Hematopoietic multipotent progenitor cell treated with erythropoietin and hydrocortisone succinate and interleukin-3 and kit ligand, for 6 days (in vitro differentiated cells): ENCODE data around the gene TSHR.
A peak's percentile ranks its signal among the peaks of the same experiment; 100 is the strongest.
"Not testable (repeated sequence)": the region's sequence is repeated elsewhere in the genome, so short reads cannot be mapped to it uniquely, and the experiment has no call there.

Source experiments
- DNase-seq: peaks from one replicate; pipeline ENCODE4 v3.0.0-alpha.2; 2015

The TSHR gene

GRCh38 chr14:81004575-81004974 lies 49.2 kb downstream of the TSHR start:
- no peak for DNase-seq

DNA sequence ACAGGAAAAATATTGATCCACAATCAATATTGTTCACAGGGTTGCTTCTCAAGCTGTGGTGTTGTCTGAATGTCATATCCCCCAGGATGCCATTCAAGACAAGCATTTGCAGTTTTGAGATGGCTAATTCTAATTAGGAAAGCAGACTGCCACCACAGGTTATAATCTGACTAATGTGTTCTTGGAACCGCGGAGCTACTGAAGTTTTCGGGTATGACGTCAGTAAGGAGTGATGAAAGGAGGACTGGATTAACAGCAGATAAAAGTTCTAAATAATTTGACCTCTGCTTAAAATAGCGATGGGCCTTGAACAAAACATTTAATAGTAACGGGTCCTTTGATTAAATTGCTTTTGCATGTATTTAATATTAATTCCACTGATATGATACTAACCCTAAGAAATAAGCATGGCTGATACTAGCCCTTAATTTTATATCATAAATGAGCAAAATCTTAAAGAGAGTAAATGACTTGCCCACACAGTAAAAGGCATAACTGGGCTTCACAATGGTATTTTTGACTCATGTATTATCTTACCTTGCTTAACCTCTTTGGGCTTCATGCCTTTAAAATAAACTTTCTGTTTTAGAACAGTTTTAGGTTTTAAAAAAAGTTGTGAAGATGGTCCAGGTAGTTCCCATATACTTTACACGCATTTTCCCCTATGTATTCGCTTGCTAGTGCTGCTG lies 50.3 kb downstream of the TSHR start:
- no peak for DNase-seq

DNA sequence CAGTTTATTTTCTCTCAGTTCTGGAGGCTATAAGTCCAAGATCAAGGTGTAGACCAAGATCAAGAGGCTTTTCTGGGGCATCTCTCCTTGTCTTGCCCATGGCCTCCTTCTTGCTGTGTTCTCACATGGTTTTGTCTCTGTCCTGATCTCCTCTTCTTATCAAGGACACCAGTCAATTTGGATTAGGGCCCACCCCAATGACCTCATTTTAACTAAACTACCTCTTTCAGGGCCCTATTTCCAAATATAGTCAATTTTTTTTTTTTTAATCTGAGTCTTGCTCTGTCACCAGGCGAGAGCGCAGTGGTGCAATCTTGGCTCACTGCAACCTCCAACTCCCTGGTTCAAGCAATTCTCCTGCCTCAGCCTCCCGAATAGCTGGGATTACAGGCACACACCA lies 50.8 kb downstream of the TSHR start:
- DNase-seq, result peak; percentile 83

DNA sequence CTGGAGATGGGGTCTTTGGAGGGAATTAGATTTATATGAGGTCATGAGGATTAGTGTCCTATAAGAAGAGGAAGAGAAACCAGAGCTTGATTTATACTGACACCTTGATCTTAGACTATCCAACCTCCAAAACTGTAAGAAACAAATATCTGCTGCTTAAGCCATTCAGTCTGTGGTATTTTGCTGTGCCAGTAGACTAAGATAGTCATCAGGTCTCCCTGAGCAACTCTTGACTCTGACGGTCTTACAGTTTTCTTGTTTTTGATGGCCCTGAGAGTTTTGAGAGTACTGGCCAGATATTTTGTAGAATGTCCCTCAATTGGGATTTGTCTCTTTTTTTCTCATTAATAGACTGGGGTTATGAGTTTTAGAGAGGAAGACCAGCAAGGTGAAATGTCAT lies 51.7 kb downstream of the TSHR start:
- peak; percentile 57 for DNase-seq

DNA sequence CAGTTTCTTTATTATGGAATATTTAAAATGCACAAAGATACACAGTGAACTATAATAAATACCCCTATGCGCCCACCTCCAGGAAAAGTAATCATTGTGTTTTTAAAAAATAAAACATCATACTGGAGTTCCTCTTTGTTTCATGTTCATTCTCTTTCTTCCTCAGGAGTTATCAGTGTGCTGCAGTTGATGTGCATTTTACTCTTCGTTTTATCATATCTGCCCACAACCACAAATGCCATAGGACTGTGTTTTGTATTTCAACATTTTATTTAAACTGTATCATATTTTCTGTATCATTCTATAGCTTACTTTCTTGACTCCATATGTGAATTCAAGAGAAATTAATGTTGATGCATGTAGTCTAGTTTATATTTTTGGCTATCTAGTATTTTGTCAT lies 53.9 kb downstream of the TSHR start:
- peak; percentile 80 for DNase-seq

- DNase-seq, result peak; percentile 43
These were observed 62.8 kb downstream of the TSHR start for GRCh38 chr14:81018251-81018650.

- no peak for DNase-seq
These were observed 63.3 kb downstream of the TSHR start for GRCh38 chr14:81018684-81019083.

DNA sequence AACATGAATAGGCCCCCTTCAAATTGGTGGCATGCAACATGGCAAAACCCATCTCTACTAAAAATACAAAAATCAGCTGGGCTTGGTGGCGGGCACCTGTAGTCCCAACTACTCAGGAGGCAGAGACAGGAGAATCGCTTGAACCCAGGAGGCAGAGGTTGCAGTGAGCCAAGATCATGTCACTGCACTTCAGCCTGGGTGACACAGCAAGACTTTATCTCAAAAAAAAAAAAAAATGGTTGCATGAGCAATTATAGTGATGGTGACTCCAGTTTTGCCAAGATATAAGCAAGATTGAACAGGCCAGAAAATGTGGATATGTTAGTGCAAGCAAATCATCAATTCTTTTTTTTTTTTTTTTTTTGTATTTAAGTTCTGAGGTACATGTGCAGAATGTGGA lies 63.7 kb downstream of the TSHR start:
- not testable (repeated sequence) for DNase-seq

DNA sequence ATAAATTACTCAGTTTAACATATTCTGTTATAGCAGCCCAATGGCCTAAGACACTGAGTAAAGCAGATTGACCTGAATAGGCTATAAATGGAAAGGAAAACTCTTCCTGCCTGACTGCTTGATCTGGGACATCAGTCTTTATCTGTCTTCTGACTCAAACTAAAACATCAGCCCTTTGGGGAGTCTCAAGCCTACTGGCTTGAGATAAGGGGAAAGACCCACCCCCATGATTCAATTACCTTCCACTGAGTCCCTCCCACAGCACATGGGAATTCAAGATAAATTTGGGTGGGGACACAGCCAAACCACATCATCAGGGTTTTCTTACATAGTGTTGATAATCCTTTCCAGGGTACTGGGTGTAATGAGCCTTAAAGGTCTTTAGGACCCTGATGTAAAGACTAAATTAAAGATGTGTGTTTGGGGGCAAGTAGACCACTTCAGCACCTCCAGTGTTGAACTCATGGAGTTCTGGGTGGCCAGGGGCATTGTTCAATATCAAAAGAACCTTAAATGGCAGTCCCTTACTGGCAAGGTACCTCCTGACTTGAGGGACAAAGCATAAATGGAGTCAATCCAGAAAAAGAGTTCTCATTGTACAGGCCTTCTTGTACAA lies 67.8 kb downstream of the TSHR start:
- DNase-seq, result peak; percentile 90

GRCh38 chr14:81028461-81028860 lies 73.0 kb downstream of the TSHR start:
- no peak for DNase-seq

GRCh38 chr14:81031488-81031887 lies 76.1 kb downstream of the TSHR start:
- no peak for DNase-seq

GRCh38 chr14:81033698-81034240 lies 78.3 kb downstream of the TSHR start:
- DNase-seq, result peak; percentile 71

DNA sequence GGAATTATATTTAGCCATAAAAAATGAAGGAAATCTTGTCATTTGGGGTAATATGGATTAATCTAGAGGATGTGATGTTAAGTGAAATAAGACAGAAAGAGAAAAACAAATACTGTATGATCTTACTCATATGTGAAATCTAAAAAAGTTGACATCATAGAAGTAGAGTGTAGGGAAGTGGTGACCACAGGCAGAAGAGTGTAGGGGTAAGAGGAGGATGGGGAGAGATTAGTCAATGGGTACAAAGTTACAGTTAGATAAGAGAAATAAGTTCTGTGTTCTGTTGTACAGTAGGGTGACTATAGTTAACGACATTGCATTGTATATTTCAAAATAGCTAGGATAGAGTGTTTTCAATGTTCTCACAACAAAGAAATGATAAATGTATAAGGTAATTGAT lies 87.0 kb downstream of the TSHR start:
- DNase-seq, result peak; percentile 54

GRCh38 chr14:81051547-81051946 lies 96.1 kb downstream of the TSHR start:
- DNase-seq, result no peak

DNA sequence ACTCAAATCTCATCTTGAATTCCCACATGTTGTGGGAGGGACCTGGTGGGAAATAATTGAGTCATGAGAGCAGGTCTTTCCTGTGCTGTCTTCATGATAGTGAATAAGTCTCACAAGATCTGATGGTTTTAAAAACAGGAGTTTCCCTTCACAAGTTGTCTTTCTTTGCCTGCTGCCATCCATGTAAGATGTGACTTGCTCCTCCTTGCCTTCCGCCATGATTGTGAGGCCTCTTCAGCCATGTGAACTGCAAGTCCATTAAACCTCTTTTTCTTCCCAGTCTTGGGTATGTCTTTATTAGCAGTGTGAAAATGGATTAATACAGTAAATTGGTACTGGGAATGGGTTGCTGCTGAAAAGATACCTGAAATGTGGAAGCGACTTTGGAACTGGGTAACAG lies 98.6 kb downstream of the TSHR start:
- not testable (repeated sequence) for DNase-seq

- no peak for DNase-seq
These were observed 100.5 kb downstream of the TSHR start for GRCh38 chr14:81055971-81056370.

DNA sequence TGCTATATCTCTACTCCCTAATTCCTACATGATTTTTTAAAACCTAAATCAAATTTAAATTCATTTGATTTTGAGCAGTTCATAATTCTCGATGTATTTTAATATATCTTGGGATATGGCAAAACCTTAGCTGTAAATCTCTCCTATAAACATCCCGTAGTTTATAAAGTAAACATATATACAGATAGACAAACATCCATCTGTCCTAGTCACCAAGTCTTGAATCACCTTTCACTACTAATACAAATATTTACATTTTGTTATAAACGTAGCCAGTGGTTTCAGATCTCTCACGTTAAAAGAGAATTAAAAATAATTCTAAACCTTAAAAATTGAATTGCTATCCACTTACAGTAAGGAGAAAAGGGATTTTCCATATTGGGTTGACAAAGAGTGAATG lies 107.0 kb downstream of the TSHR start:
- no peak for DNase-seq

- peak; percentile 91 for DNase-seq
These were observed 107.4 kb downstream of the TSHR start for GRCh38 chr14:81062816-81063215.

- DNase-seq, result no peak
These were observed 111.3 kb downstream of the TSHR start for GRCh38 chr14:81066672-81067071.

GRCh38 chr14:81067156-81067555 lies 111.7 kb downstream of the TSHR start:
- no peak for DNase-seq

GRCh38 chr14:81068176-81068782 lies 112.9 kb downstream of the TSHR start:
- peak; percentile 79 for DNase-seq

DNA sequence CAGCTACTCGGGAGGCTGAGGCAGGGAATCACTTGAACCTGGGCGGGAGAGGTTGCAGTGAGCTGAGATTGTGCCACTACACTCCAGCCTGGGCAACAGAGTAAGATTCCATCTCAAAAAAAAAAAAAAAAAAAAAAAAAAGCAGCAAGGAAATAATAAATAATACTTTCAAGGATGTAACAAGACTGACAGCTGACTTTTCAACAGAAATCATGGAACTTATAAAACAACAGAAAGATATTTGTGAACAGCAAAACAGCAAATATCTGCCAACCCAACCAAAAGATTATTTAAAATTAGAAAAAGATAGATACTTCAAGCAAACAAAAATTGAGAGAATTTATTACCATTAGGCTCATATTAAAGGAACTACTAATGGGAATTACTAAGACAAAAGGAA lies 115.1 kb downstream of the TSHR start:
- DNase-seq, result peak; percentile 37

GRCh38 chr14:81085596-81085995 lies 130.2 kb downstream of the TSHR start:
- DNase-seq, result no peak

DNA sequence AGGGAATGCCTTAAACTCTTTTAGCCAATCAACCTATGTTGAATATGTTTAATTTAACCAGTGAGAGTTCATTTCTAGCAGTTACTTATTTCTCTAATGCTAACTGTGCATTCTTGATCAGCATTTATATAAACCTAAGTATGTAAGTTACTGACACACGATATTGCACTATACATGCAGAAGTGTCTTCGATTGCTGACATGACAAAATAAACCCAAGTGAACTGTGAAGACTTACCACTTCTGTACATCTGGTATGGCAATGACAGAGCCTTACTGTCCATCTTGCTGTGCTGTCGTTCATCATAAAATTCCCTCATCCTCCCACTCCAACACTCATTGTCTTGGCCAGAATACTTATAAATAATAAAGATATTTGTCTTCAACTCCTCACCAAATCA lies 131.8 kb downstream of the TSHR start:
- DNase-seq, result no peak
